ENCODE results near the gene MAN1A1.
"Not testable (repeated sequence)": the region's sequence is repeated elsewhere in the genome, so short reads cannot be mapped to it uniquely, and the experiment has no call there.

Gene MAN1A1

GRCh38 chr6:119297049-119297448, 52.5 kb downstream of the MAN1A1 start:
- H3K4me3 Mint-ChIP-seq = no peak overlapping the region
- peaks cover 4% of the 10 kb centered on the region for H3K36me3 Mint-ChIP-seq
- CTCF ChIA-PET = no interaction called here
- no peaks in the 10 kb centered on the region for H3K9me3 Mint-ChIP-seq
- no peaks in the 10 kb centered on the region for H3K27me3 Mint-ChIP-seq
- H3K27ac Mint-ChIP-seq = no peak overlapping the region
- H3K4me1 Mint-ChIP-seq = peaks cover 6% of the 10 kb centered on the region
- no peak for DNase-seq

- Mint-ChIP-seq H3K27me3 (no peaks in the 10 kb centered on the region), H3K4me3 (no peak overlapping the region), H3K4me1 (peaks cover 6% of the 10 kb centered on the region), H3K9me3 (no peaks in the 10 kb centered on the region), H3K36me3 (peaks cover 4% of the 10 kb centered on the region), H3K27ac (no peak overlapping the region)
- DNase-seq = no peak
- CTCF ChIA-PET = no interaction called here
Measured at GRCh38 chr6:119296036-119297035, 53.2 kb downstream of the MAN1A1 start.

- Mint-ChIP-seq H3K36me3 (peaks cover 5% of the 10 kb centered on the region), H3K27ac (no peak overlapping the region), H3K9me3 (no peaks in the 10 kb centered on the region), H3K27me3 (no peaks in the 10 kb centered on the region), H3K4me1 (peaks cover 6% of the 10 kb centered on the region), H3K4me3 (no peak overlapping the region)
- no peak for DNase-seq
- CTCF ChIA-PET = interaction anchor here (0.8 kb wide), 1 partner anchor 20 kb away, joined by 4 read pairs; no protein-coding TSS in a partner anchor
Measured at GRCh38 chr6:119294984-119295383, 54.6 kb downstream of the MAN1A1 start.

- H3K27me3 Mint-ChIP-seq, CTCF ChIA-PET, H3K27ac Mint-ChIP-seq, DNase-seq, H3K36me3 Mint-ChIP-seq, H3K9me3 Mint-ChIP-seq, H3K4me1 Mint-ChIP-seq, H3K4me3 Mint-ChIP-seq: not testable (repeated sequence)
Measured at GRCh38 chr6:119291060-119291459, 58.5 kb downstream of the MAN1A1 start.

DNA sequence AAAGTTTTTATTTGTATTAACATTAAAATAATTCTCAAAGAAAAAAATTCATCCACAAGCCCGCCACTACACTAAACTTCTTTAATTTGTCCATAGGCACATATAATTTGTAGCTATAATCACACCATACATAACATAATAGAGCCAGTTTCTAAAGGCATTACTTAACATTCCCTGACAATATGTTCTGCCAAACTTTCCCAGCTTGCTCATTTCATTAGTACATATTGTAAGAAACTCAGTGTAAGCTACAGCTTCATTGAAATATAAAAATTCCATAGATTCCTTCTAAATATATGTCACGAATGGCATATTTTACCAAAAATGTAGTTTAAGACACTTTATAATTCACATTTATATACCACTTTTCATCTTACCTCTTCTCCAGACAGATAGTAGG, 59.3 kb downstream of the MAN1A1 start:
- CTCF ChIA-PET = no interaction called here
- Mint-ChIP-seq H3K4me1 (peaks cover 6% of the 10 kb centered on the region), H3K9me3 (no peaks in the 10 kb centered on the region), H3K36me3 (peaks cover 2% of the 10 kb centered on the region), H3K27me3 (no peaks in the 10 kb centered on the region), H3K4me3 (no peak overlapping the region), H3K27ac (no peak overlapping the region)
- DNase-seq = no peak

- peaks cover 3% of the 10 kb centered on the region for H3K36me3 Mint-ChIP-seq
- H3K4me1 Mint-ChIP-seq = no peaks in the 10 kb centered on the region
- no peaks in the 10 kb centered on the region for H3K27me3 Mint-ChIP-seq
- CTCF ChIA-PET = no interaction called here
- DNase-seq = no peak
- no peak overlapping the region for H3K4me3 Mint-ChIP-seq
- H3K27ac Mint-ChIP-seq = no peak overlapping the region
- peaks cover 2% of the 10 kb centered on the region for H3K9me3 Mint-ChIP-seq
Measured at GRCh38 chr6:119289651-119290050, 59.9 kb downstream of the MAN1A1 start.

DNA sequence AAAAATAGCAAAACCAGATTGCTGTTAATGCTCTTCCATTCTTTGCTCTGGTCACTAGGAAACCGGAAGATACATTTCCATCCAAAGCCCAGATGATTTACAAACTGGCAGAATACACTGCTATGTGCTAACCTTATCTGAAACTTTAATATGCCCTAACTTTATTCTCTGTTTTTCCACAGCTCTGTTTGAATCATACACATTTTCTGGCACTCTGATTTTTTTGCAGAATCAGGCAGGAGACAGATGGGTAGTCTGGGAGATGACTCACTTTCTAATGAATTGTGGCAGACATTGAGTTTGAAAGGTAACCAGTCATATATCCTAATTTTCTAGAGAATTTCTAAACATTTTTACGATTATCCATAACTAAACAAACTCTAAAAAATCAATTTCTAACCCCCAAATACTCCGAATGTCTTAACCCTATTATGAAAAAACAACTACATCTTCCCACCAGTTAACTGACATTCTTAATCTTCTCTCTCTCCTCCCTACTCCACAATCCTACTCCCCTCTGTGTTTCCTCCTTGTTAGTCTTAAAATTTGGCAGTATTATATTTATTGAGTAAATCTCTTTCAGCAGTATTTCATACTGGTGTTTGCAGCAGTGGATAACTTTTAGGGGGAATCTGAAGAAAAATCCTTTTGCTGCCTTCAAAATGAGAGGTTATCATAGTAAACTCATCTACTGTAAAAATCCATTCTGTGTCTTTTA, 63.5 kb downstream of the MAN1A1 start:
- Mint-ChIP-seq H3K4me1 (peaks cover 8% of the 10 kb centered on the region), H3K36me3 (peaks cover 5% of the 10 kb centered on the region), H3K4me3 (no peak overlapping the region), H3K27me3 (no peaks in the 10 kb centered on the region), H3K9me3 (peaks cover 2% of the 10 kb centered on the region), H3K27ac (no peak overlapping the region)
- no peak for DNase-seq
- CTCF ChIA-PET = no interaction called here

DNA sequence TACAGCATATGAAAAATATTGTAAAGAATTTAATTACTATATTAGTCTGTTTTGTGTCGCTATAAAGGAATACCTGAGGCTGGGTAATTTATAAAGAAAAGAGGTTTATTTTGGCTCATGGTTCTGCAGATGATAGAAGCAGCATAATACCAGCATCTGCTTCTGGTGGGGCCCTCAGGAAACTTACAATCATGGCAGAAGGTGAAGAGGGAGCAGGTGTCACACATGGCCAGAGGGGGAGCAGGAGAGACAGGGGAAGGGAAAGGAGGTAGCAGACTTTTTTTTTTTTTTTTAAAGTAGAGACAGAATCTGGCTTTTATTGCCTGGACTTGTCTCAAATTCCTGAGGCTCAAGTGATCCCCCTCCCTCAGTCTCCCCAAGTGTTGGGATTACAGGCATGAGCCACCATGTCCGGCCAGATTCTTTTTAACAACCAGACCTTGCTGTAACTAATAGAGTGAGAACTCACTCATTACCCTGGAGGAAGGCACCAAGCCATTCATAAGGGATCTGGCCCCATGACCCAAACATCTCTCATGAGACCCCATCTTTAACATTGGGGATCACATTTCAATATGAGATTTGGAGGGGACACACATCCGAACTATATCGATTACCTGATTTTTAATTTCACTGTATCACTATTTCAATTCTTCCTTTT, 64.6 kb downstream of the MAN1A1 start:
- Mint-ChIP-seq H3K4me1 (peaks cover 8% of the 10 kb centered on the region), H3K27me3 (no peaks in the 10 kb centered on the region), H3K27ac (no peak overlapping the region), H3K9me3 (peaks cover 2% of the 10 kb centered on the region), H3K4me3 (no peak overlapping the region), H3K36me3 (peaks cover 5% of the 10 kb centered on the region)
- CTCF ChIA-PET = no interaction called here
- peak; percentile 43 for DNase-seq

DNA sequence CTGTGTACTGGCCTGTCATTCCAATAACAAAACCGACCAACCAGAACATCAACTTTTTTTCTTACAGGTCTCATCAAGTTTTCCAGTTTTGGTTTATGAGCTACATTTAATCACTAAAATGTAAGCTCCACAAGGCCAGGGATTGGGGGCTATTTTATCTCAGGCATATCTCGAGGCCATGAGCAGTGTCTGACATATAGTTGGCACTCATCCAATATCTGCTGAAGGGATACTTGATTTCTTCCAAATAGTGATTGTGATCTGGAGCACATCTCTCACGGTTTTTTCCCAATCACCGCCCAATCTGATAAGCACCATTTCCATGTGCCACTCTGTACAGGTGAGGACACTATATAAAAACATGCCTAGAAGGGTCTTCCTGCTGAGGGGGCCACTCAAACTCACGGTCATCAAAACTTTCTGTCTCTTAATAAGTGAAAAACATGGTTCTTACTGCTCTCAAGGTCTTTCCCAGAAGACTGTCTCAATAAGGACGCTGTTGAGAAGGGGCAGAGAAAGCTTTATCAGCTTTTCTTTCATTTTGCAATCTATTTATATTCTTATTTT, 65.5 kb downstream of the MAN1A1 start:
- no peak overlapping the region for H3K4me3 Mint-ChIP-seq
- no peak overlapping the region for H3K27ac Mint-ChIP-seq
- CTCF ChIA-PET = no interaction called here
- no peak for DNase-seq
- peaks cover 8% of the 10 kb centered on the region for H3K4me1 Mint-ChIP-seq
- no peaks in the 10 kb centered on the region for H3K27me3 Mint-ChIP-seq
- peaks cover 5% of the 10 kb centered on the region for H3K36me3 Mint-ChIP-seq
- H3K9me3 Mint-ChIP-seq = peaks cover 2% of the 10 kb centered on the region

DNA sequence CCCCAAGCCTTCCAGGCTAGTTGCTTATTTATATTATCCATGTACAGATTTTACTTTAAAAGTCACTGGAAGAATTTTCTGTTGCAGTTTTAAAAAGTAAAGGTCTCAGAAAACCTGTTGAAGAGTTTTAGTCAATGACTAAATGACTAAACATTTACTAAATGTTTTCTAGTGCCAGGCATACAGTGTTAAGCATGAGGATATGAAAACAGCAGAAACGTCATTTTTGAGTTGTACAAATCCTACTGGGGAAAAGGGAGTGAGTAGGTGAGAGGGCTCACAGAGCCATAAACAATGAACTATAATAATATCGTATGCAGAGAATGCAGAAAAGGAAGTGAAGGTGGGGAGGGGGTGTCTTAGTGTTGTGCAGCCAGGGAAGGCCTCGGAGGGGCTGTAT, 66.3 kb downstream of the MAN1A1 start:
- no peaks in the 10 kb centered on the region for H3K27me3 Mint-ChIP-seq
- peaks cover 5% of the 10 kb centered on the region for H3K36me3 Mint-ChIP-seq
- peaks cover 2% of the 10 kb centered on the region for H3K9me3 Mint-ChIP-seq
- H3K4me3 Mint-ChIP-seq = no peak overlapping the region
- no peak overlapping the region for H3K27ac Mint-ChIP-seq
- CTCF ChIA-PET = no interaction called here
- DNase-seq = no peak
- peaks cover 8% of the 10 kb centered on the region for H3K4me1 Mint-ChIP-seq

- CTCF ChIA-PET = no interaction called here
- DNase-seq = no peak
- Mint-ChIP-seq H3K4me3 (no peak overlapping the region), H3K9me3 (peaks cover 2% of the 10 kb centered on the region), H3K27ac (no peak overlapping the region), H3K27me3 (no peaks in the 10 kb centered on the region), H3K4me1 (peaks cover 8% of the 10 kb centered on the region), H3K36me3 (peaks cover 7% of the 10 kb centered on the region)
Measured at GRCh38 chr6:119280668-119281067, 68.9 kb downstream of the MAN1A1 start.

DNA sequence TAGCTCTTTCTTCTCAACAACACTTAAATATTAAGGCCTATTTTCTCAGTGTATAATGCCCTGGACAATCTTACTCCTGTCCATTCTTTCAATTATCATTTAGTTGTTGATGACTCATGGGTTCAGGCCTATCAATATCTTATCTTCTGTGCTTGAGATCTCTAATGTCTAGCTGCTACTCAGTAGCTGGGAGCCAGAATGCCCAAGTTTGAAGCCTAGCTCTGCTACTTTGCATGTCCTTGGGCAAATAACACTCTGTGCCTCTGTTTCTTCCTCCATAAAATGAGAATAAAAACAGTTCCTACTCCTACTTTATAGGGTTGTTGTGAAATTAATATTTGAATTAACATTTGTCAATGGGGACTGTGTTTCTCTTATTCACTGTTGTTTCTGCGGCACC, 69.5 kb downstream of the MAN1A1 start:
- H3K27ac Mint-ChIP-seq = no peak overlapping the region
- H3K36me3 Mint-ChIP-seq = peaks cover 7% of the 10 kb centered on the region
- peaks cover 2% of the 10 kb centered on the region for H3K9me3 Mint-ChIP-seq

GRCh38 chr6:119278625-119279024, 70.9 kb downstream of the MAN1A1 start:
- peaks cover 4% of the 10 kb centered on the region for H3K36me3 Mint-ChIP-seq
- H3K9me3 Mint-ChIP-seq = no peaks in the 10 kb centered on the region
- H3K27ac Mint-ChIP-seq = no peak overlapping the region
- H3K4me3 Mint-ChIP-seq = no peak overlapping the region
- no peak for DNase-seq
- peaks cover 8% of the 10 kb centered on the region for H3K4me1 Mint-ChIP-seq
- H3K27me3 Mint-ChIP-seq = no peaks in the 10 kb centered on the region
- CTCF ChIA-PET = interaction anchor here (1.0 kb wide), 1 partner anchor 23 kb away, joined by 3 read pairs; no protein-coding TSS in a partner anchor

More for the DNA sequence above, 69.5 kb downstream of the MAN1A1 start:
- no peak overlapping the region for H3K4me3 Mint-ChIP-seq
- no peak for DNase-seq
- no peaks in the 10 kb centered on the region for H3K27me3 Mint-ChIP-seq
- H3K4me1 Mint-ChIP-seq = peaks cover 8% of the 10 kb centered on the region
- CTCF ChIA-PET = no interaction called here

GRCh38 chr6:119277052-119277451, 72.5 kb downstream of the MAN1A1 start:
- H3K9me3 Mint-ChIP-seq = peaks cover 2% of the 10 kb centered on the region
- no peak overlapping the region for H3K4me3 Mint-ChIP-seq
- H3K27me3 Mint-ChIP-seq = no peaks in the 10 kb centered on the region
- peaks cover 3% of the 10 kb centered on the region for H3K36me3 Mint-ChIP-seq
- CTCF ChIA-PET = no interaction called here
- H3K4me1 Mint-ChIP-seq = no peaks in the 10 kb centered on the region
- H3K27ac Mint-ChIP-seq = no peak overlapping the region
- DNase-seq = no peak

All from activated naive CD4-positive, alpha-beta T cell treated with anti-CD3 and anti-CD28 coated beads, Interleukin-2, amount 10 ng/mL, durations not matched to agents 7 days and 5 days (primary cell).